HG02970 (cell line): ENCODE measurements around the gene PTPRM.
"Not testable (repeated sequence)": the region's sequence is repeated elsewhere in the genome, so short reads cannot be mapped to it uniquely, and the experiment has no call there.

Experiments used
- ATAC-seq: cut with Tn5 transposase; IDR thresholded peaks from one replicate; pipeline ENCODE4 v1.9.1; 2021; ENCODE audit warnings: mild to moderate bottlenecking, moderate library complexity, moderate number of reproducible peaks; ENCODE audit not compliant: unreplicated experiment, low FRiP score

Gene PTPRM

DNA sequence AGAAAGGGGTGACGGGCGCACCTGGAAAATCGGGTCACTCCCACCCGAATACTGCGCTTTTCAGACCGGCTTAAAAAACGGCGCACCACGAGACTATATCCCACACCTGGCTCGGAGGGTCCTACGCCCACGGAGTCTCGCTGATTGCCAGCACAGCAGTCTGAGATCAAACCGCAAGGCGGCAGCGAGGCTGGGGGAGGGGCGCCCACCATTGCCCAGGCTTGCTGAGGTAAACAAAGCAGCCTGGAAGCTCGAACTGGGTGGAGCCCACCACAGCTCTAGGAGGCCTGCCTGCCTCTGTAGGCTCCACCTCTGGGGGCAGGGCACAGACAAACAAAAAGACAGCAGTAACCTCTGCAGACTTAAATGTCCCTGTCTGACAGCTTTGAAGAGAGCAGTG is 399.6 kb downstream of the PTPRM start:
- ATAC-seq: not testable (repeated sequence)

- no peak for ATAC-seq
These were observed 407.2 kb downstream of the PTPRM start for GRCh38 chr18:7974200-7974874.

- ATAC-seq: no peak
These were observed 410.8 kb downstream of the PTPRM start for GRCh38 chr18:7977897-7978296.

- no peak for ATAC-seq
These were observed 411.7 kb downstream of the PTPRM start for GRCh38 chr18:7978834-7979233.

- ATAC-seq: no peak
These were observed 412.6 kb downstream of the PTPRM start for GRCh38 chr18:7979714-7980113.

GRCh38 chr18:7980136-7980535 is 413.0 kb downstream of the PTPRM start:
- ATAC-seq: no peak

- no peak for ATAC-seq
These were observed 413.5 kb downstream of the PTPRM start for GRCh38 chr18:7980656-7981055.

- no peak for ATAC-seq
These were observed 415.1 kb downstream of the PTPRM start for GRCh38 chr18:7982216-7982615.

- no peak for ATAC-seq
These were observed 420.3 kb downstream of the PTPRM start for GRCh38 chr18:7987284-7987976.

DNA sequence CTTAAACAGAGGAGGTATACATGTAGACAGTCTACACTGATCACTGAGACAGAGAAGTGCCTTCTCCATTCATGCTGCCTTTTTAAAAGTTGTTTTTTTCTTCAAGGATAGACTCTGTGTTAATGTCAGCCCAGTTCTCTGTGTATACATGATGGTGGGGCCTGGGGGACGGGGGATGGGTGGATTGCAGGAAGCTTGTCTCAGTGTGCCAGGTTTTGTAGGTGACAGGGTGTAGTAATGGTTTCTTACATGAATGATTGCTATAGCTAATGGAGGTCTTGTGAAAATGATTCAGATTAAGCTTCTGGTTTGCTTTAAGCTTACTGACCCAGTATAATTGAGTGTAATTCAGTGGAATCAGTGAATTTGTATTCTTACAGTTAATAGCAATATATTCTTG is 423.6 kb downstream of the PTPRM start:
- no peak for ATAC-seq

DNA sequence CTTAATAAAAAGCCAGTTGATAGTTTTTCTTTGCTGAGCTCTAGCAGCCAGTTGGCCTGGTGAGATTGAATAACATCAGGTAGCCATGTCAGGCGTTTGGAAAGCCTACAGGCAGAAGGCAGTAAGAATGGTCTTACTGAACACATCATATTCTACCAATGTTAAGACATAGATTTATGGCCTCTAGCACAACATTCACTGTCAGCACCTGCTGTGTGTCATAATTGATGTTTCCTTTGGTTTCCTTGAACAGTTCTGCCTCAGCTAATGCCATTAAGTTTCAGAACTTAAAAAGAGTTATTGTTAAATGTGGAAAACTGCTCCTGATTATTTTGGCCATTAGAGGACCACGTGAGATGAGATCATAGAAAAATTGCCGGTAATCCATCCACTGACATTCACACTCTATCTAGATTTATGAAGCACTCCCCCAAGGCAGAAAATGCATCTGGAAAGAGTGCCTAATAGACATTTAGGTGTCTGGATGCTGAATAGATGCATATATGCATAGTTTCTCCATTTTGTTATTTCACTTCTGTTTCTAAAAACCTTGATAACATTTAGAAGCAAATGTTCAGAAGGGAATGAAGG is 434.7 kb downstream of the PTPRM start:
- ATAC-seq: no peak

DNA sequence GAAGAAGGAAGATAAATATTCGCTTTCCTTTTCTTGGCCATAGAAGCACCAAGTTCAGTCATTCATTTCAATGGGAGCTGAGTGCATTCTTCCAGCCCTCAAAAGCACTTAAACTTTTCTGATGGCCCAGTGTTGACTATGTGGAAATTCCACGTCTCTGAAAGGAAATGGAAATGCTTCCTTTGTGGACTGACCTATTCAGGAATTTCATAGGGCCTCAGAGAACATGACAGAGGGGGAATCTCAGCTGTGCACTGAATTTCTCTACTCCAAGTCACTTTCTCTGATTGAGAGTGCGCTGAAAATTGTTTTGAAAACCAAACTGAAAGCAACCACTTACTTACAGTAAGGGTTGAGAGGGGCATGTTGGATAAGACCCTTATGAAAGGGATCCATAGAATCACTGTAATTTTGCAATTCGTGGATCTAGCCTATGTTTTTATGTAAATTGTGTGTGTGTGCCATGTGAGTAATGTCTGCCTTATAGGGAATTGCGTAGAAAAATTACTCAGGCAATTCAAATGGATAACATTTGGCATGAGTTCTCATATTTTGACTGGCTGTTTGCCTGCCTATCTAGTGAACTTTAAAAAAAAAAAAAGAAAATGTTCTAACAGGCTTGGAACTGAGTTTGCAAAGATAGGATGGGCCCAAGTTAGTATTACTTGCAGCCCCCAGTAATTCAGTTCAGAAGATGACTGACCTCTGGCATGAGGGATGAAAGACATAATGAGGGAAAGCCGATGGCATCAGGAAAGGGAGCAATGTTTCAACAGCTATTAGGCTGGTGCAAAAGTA is 437.0 kb downstream of the PTPRM start:
- ATAC-seq: no peak

- ATAC-seq: no peak
These were observed 437.7 kb downstream of the PTPRM start for GRCh38 chr18:8004792-8005191.

DNA sequence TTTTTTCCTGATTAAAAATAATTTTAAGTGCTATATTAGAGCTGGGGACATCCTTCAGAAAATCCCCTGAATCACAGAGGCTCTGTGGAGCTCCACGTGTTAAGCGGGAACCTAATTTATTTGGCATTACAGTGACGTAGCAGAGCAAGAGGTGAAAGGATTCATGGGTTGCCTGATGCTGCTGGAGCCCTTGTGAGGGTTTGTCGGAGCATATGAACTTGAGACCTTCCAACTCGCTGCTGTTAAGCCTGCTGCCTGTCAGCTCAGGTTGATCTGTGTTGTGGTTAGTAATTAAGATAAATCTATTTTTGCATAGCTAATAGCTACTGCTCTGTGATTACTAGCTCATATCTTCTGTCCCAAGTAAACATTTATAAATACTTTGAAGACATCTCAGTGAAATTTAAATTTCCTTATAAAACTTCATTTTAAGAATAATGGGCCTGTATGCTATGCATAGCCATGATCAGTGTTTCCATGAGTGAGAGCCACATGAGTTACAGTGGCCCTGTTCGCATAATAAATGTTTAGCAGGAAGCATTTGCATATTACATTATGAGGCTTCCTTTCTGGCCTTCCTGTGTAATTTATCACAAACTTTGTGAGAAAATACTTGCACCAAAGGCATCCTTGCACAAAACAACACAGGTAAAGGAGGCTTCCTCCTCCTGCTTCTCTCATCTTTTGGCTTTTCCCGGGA is 438.9 kb downstream of the PTPRM start:
- ATAC-seq: no peak

GRCh38 chr18:8006979-8007378 is 439.9 kb downstream of the PTPRM start:
- ATAC-seq: no peak

DNA sequence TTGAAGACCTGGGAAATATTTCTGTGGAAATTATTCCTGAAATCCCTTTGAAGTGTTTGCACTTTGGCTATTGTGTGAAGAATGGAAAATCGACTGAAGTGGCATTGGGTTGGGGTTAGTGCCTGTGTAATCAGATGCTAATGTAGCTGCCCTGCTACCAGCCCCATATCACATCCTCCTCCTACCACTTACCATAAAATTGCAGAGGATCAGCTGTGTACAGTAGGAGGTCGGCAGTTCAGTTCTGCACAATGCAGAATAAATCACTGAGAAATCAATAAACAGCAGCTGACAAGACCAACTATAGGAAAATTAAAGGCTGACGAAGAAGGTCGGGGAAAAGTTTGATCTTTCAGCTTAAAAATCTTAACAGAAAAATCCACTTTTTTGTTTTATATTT is 440.9 kb downstream of the PTPRM start:
- no peak for ATAC-seq

DNA sequence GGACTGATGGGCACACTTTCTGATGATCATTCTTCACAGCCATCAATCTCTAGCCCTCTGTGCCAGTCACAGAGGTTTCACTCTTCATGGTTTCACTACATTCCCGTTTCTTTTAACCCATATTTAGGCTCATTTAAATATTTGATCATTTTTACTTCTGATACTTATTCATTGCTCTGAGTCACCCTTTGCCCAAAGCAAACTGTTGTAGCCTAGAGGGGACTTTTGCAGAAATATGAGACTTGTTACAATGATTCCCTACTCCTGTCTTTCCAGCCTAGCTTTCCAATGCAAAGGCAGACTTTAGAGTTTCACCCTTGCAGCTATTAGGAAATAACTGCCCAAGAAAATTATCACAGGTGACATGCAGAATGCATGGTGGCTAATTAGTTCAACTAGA is 444.2 kb downstream of the PTPRM start:
- ATAC-seq: no peak

DNA sequence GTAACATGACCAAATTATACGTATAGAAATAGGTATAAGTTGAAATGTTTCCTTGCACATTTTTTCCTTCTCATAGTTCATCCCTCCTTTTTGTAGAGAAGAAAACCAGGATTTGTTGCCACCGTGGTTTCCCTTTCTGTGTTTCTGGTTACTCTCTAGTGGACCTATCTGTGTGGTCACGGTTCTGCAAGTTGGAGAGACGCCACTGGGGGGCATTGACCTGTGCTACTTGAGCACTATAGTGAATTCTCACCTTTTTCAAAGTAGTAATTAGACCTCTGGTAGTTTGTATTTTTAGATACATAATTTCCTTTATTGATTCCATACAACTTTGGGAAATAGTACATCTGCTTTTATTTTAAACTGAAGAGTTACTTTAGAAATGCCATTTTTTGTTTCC is 444.8 kb downstream of the PTPRM start:
- ATAC-seq: no peak

DNA sequence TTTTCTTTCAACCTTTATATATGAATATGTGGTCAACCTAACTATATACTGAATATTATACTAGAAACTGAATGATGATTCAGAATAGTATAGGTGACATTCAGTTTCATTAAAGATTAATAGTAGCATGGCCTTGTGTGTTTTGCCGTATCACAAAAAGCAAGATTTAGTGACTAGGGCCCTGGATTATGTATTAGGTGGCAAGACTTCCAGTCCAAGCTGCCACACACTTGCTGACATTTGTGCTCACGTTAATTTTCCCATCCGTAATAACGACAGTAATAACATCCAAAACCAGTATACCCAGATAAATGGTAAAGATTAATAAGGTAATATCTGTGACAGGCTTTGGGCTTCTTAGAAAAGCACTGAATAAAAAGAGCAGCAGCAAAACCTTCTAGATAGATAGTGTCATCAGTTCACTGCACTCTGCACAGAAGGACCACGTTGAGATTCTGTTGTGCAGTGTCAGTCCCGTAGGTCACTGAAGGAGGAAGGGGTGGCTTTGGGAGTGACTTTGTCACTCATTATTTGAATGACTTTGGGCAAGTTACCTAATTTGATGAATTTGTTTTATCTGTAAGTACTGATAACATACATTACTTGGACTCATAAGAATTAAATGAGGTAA is 451.7 kb downstream of the PTPRM start:
- no peak for ATAC-seq

- ATAC-seq: no peak
These were observed 452.5 kb downstream of the PTPRM start for GRCh38 chr18:8019600-8019999.
